NCI-H2196 treated with DMSO at 0.1 percent for 48 hours (cell line): ENCODE results near the gene MORC3.

Source experiments
- DNase-seq: peaks from one replicate; lab custom pipeline; 2025; ENCODE audit not compliant: unreplicated experiment; lab: John Stamatoyannopoulos, UW

MORC3 gene

DNA sequence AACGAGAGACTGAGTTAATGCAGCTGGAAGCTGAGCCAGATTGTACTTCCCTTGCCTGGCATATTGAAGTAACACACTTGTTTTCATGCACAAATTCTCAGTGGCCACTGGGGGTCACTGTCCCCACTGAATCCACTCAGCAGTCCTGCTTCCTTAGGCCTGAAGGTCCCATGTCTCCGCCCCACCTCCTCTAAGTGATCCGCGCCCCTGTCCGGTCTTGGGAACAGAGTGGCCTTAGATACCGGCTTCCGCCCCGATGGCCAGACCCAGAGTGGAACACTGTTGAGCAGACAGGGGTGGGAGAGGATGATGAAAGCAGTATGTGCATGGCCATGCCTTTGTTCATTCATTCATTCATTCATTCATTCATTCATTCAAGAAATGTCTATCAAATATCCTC is 100.0 kb downstream of the MORC3 start:
- peak; percentile 25 for DNase-seq

DNA sequence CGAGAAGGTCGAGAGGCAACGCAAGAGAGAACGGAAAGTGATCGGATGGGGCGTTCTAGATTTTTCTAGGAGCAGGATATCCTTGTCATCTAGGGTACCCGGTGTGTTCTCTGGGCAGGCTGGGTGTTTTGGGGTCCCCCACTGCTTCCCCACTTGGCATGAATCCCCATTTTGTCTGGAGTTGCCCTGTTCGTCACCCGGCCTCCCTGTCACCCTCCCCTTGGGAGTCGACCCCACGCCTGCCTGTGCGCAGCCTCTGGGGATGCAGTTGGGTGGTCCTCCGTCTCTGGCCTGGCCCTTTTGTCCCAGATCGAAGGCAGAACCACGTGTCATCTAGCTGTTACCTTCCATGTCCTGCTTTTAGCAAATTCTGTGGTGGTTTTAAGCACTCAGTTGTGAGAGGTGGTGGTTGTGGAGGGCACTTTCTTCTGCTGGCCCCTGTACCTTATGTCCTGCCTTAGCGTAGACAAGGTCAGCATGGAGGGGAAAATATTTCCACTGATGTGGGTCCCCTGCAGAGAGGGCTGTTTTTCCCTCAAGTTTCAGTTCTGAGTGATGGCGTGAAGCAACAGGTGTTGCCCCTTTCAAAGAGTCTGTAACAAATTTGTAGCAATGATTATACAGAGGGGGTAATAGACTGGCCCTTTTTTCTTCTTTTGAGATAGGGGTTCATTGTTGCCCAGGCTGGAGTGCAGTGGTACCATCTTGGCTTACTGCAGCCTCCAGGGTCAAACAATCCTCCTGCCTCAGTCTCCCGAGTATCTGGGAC is 100.8 kb downstream of the MORC3 start:
- DNase-seq = no peak

DNA sequence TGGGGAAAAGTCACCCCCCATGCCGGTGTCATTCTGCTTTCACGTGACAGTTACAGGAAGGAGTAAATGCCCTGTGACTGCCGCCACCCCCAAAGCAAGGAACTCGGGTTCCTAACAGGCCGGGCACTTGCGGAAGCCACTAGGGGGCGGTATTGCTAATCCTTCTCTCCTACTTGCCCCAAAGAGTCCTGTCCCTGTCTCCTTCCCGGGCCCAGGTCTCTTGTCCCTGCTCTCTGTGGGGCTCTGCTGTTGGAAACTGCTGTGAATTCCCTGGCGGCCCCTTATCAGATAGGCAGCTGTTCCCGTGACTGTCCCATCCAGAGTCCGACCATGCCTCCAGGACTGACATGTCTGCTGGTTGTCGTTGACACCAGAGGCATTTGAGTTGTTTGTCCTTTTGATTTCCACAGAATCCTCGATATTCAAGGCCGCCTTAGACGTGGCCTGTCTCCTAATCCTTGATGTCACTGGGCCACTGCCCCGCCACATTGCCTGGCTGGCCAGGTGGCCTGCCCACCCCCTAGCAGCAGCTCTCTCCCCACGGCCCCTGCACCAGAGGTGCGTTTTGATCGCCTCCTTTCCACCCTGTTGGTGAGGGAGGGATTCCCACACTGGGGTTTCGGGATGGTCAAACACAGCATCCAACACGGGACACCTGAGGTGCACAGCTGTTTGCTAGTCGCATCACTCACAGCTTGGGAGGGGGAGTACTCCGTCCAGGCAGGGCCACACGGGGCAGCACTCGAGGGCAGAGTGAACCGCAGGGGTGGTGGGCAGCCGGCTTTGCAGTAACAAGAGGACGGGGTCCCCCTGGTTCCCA is 102.5 kb downstream of the MORC3 start:
- peak; percentile 26 for DNase-seq

DNA sequence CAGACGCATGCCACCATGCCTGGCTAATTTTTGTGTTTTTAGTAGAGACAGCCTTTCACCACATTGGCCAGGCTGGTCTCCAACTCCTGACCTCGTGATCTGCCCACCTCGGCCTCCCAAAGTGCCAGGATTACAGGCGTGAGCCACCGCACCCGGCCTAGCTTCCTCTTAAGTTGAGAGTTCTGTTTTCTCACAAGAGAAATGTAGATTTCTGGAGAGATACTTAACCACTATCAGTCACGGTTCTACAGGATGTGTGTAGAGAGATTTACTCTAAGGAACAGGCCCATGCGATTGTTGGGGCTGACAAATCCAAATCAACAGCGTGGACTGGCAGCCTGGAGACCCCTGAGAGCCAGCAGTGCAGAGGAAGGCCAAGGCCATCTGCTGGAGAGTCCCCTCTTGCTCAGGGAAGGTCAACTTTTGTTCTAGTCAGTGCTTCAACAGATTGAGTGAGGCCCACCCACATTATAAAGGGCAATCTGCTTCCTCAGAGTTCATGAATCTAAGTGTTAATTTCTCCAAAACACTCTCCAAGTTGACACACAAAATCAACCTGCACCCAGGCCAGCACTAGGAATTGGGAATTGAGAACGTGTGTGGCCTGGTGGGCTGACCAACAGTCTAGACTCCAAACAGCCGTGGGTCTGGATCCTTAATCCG is 103.9 kb downstream of the MORC3 start:
- DNase-seq = no peak

DNA sequence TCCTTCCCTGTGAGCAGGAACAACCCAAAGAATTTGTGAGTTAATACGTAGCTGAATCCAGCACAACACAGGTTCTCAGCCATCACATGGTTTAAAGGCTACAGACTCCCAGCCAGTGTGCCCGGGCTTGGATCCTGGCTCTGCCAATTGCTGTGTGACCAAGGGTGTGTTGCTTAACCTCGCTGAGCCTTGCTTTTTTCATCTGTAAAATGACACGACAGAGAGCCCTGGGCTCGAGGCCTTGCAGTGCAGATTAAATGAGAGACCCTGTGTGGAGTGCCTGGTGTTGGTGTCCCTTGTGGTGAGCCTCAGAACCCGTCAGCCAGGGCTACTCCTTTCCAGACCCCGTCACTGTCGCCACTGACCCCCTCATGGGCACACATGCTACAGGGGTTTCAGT is 104.6 kb downstream of the MORC3 start:
- DNase-seq = no peak

DNA sequence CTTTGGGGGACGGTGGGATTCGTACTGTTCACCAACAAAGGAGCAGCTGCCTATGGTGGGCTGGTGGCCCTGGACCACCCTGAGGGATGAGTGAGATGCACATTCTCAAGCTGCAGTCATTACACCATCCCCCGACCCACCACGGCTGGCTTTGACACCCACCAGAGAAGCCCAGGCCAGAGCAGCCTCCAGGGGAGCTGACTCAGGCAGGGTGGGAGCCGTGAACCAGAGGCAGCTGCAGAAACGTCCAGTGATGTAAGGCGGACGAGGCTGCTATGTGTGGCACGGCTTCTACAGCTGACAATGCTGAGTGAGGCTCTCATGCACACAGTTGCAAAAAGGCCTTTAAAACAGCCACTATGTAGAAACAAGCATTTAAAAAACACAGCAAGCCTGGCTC is 105.3 kb downstream of the MORC3 start:
- DNase-seq = no peak
